Loucy (cell line): ENCODE results near the gene SLC19A1.

ENCODE experiments used
- H2AFZ ChIP-seq: fragments of 200-600 bp; sonication (generic); 2 replicates; pipeline ENCODE4 v1.6.0; 2016; ENCODE audit warnings: antibody characterized with exemption, mild to moderate bottlenecking, low read length, moderate library complexity
- H3F3A ChIP-seq: fragments of 200-600 bp; 2 replicates; pipeline ENCODE4 v1.6.0; 2016; ENCODE audit warnings: antibody characterized with exemption, low read depth, mild to moderate bottlenecking
- H3K27me3 ChIP-seq: fragments of 200-600 bp; sonication (generic); 2 replicates; pipeline ENCODE4 v1.6.1; 2014; ENCODE audit warnings: low read length, mild to moderate bottlenecking; ENCODE audit not compliant: insufficient read depth, poor library complexity, severe bottlenecking
- H3K36me3 ChIP-seq: fragments of 200-600 bp; sonication (generic); 2 replicates; pipeline ENCODE4 v1.6.1; 2016; ENCODE audit warnings: low read length; ENCODE audit not compliant: insufficient read depth
- H3K4me1 ChIP-seq: fragments of 200-600 bp; sonication (generic); 2 replicates; pipeline ENCODE4 v1.5.1; 2014; ENCODE audit warnings: low read length, mild to moderate bottlenecking; ENCODE audit not compliant: insufficient read depth, poor library complexity, severe bottlenecking
- H3K4me2 ChIP-seq: fragments of 200-600 bp; sonication (generic); 2 replicates; pipeline ENCODE4 v1.6.0; 2014; ENCODE audit warnings: antibody characterized with exemption, low read length, low read depth, mild to moderate bottlenecking; ENCODE audit not compliant: poor library complexity, severe bottlenecking
- H3K4me3 ChIP-seq: fragments of 200-600 bp; sonication (generic); 2 replicates; pipeline ENCODE4 v1.5.1; 2014; ENCODE audit warnings: low read length, mild to moderate bottlenecking, mixed read lengths; ENCODE audit not compliant: poor library complexity, severe bottlenecking
- H3K79me2 ChIP-seq: fragments of 200-600 bp; sonication (generic); 2 replicates; pipeline ENCODE4 v1.6.1; 2014; ENCODE audit warnings: low read length; ENCODE audit not compliant: insufficient read depth
- H3K9ac ChIP-seq: fragments of 200-600 bp; sonication (generic); 2 replicates; pipeline ENCODE4 v1.6.0; 2014; ENCODE audit warnings: mild to moderate bottlenecking, low read depth, low read length, moderate library complexity; ENCODE audit not compliant: poor library complexity, severe bottlenecking
- H3K9me2 ChIP-seq: fragments of 200-600 bp; sonication (generic); replicated peaks from 2 replicates; pipeline ENCODE4 v1.6.1; 2016; ENCODE audit warnings: low read depth, low read length, mixed read lengths
- H3K9me3 ChIP-seq: fragments of 200-600 bp; sonication (generic); 2 replicates; pipeline ENCODE4 v1.6.1; 2014; ENCODE audit warnings: mild to moderate bottlenecking, antibody characterized with exemption, low read length, low read depth; ENCODE audit not compliant: insufficient read depth
- H4K20me1 ChIP-seq: fragments of 200-600 bp; sonication (generic); 2 replicates; pipeline ENCODE4 v1.6.0; 2014; ENCODE audit warnings: antibody characterized with exemption, low read length, mild to moderate bottlenecking; ENCODE audit not compliant: insufficient read depth, poor library complexity, severe bottlenecking
- CTCF ChIP-seq: fragments of 200-600 bp; sonication (generic); conservative IDR thresholded peaks from 2 replicates; pipeline ENCODE4 v1.5.1; 2014; ENCODE audit warnings: mild to moderate bottlenecking, antibody characterized with exemption, low read length
- EZH2phosphoT487 ChIP-seq: fragments of 200-600 bp; IDR thresholded peaks from 2 replicates; pipeline ENCODE4 v1.6.1; 2018; ENCODE audit warnings: antibody characterized with exemption, mild to moderate bottlenecking, moderate library complexity, borderline replicate concordance

Gene SLC19A1

GRCh38 chr21:45525910-45526306, 16.3 kb downstream of the SLC19A1 start:
- no peak overlapping the region for H3K4me3 ChIP-seq
- no peaks in the 10 kb centered on the region for H3K79me2 ChIP-seq
- H4K20me1 ChIP-seq: no peaks in the 10 kb centered on the region
- no peak overlapping the region for H3K4me2 ChIP-seq
- no peaks in the 10 kb centered on the region for H3K27me3 ChIP-seq
- H3F3A ChIP-seq: no peaks in the 10 kb centered on the region
- no peaks in the 10 kb centered on the region for H3K4me1 ChIP-seq
- TF ChIP-seq CTCF (no peak), EZH2phosphoT487 (no peak)
- no peak overlapping the region for H3K9ac ChIP-seq
- H3K36me3 ChIP-seq: peaks cover 52% of the 10 kb centered on the region; the same call in 1 of the 2 replicates
- H3K9me2 ChIP-seq: no peaks in the 10 kb centered on the region
- peaks cover 8% of the 10 kb centered on the region for H3K9me3 ChIP-seq
- no peak overlapping the region for H2AFZ ChIP-seq

GRCh38 chr21:45525153-45525909, 16.9 kb downstream of the SLC19A1 start:
- TF ChIP-seq CTCF (no peak), EZH2phosphoT487 (no peak)
- Histone ChIP-seq H3K27me3 (no peaks in the 10 kb centered on the region), H3K9ac (no peak overlapping the region), H3K9me2 (no peaks in the 10 kb centered on the region), H3F3A (no peaks in the 10 kb centered on the region), H3K4me3 (no peak overlapping the region), H3K79me2 (no peaks in the 10 kb centered on the region), H3K4me1 (no peaks in the 10 kb centered on the region), H3K9me3 (peaks cover 10% of the 10 kb centered on the region), H3K4me2 (no peak overlapping the region), H4K20me1 (no peaks in the 10 kb centered on the region), H2AFZ (no peak overlapping the region), H3K36me3 (peaks cover 50% of the 10 kb centered on the region; the same call in 1 of the 2 replicates)

- Histone ChIP-seq H3K79me2 (no peaks in the 10 kb centered on the region), H3K36me3 (peaks cover 50% of the 10 kb centered on the region), H3K4me2 (no peak overlapping the region), H3K27me3 (no peaks in the 10 kb centered on the region), H3K4me3 (no peak overlapping the region), H2AFZ (no peak overlapping the region), H3K4me1 (no peaks in the 10 kb centered on the region), H3F3A (no peaks in the 10 kb centered on the region), H3K9ac (no peak overlapping the region), H3K9me3 (peaks cover 15% of the 10 kb centered on the region), H3K9me2 (no peaks in the 10 kb centered on the region), H4K20me1 (no peaks in the 10 kb centered on the region)
- no peak for TF ChIP-seq EZH2phosphoT487
- no peak for TF ChIP-seq CTCF
These were observed 17.5 kb downstream of the SLC19A1 start for GRCh38 chr21:45524756-45525152.
